Stimulated activated CD8-positive, alpha-beta memory T cell treated with anti-CD3 and anti-CD28 coated beads, Interleukin-4, amount 100 ng/mL, for 24 hours (primary cell): ENCODE measurements around the gene SLC35B1.
"Not testable (repeated sequence)": the region's sequence is repeated elsewhere in the genome, so short reads cannot be mapped to it uniquely, and the experiment has no call there.

ENCODE experiments used
- DNase-seq: peaks from one replicate; pipeline ENCODE4 v3.0.0-alpha.2; 2020; ENCODE audit warnings: low read depth

SLC35B1 gene

GRCh38 chr17:49699966-49700575 is 7.7 kb downstream of the SLC35B1 start:
- no peak for DNase-seq

- no peak for DNase-seq
Measured at GRCh38 chr17:49698005-49698404, 9.8 kb downstream of the SLC35B1 start.

GRCh38 chr17:49696233-49696761 is 11.5 kb downstream of the SLC35B1 start:
- DNase-seq, result peak; percentile 54

GRCh38 chr17:49695698-49696232 is 12.0 kb downstream of the SLC35B1 start:
- DNase-seq, result no peak

DNA sequence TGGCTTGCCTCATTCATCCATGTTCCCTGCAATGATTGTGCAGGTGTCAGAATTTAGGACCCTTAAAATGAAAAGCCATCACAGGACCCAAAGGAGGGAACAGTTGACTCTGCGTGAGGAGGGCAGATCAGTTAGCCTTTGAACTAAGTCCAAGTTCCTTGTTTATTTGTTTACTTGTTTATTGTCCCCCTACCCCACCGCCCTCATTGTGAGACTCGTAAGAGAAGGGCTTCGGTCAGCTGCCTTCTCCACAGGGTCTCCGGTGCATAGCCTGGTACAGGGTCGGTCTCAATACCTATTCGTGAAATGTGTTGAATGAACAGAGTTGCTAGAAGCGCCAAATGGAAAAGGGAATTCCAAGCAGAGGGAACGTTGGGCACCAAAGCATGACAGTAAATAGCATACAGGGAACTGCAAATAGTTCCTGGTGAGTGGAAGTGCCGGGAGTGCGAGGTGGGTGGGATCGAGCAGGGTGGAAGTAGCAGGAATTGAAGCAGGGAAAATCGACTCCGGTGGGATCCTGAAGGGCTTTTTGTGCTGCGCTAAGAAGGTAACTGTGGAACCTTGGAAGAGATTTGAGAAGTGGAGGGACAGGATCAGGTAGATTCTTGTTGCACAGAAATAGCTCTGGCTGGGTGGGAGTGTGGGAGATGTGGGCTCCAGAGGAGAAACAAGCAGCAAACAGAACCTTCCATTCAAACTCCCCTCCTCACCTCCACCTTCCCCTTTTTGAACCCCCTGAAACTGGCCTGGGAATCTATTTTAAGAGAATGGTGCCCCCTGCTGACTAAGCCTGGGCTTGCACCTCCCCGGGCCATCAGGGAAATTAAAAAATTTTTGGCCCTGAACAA is 12.7 kb downstream of the SLC35B1 start:
- peak; percentile 65 for DNase-seq

DNA sequence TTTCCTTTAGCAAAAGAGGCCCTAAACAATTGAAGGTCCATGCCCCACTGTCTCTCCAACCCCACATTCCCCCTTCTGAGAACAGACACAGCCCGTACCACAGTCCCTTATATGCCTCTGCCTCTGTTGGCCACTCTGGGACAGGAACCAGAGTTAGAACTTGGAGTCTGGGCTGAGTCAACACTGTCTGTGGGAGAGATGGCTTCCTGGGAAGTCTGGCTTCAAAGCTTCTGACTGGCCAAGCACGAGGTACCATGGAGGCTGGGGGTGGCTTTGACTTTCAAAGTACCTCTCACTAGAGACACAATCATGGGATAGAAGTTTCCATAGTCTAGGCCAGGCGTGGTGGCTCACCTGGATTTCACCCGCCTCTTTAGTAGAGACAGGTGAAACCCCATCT is 15.0 kb downstream of the SLC35B1 start:
- no peak for DNase-seq

- DNase-seq, result no peak
Measured at GRCh38 chr17:49691677-49692191, 16.0 kb downstream of the SLC35B1 start.

GRCh38 chr17:49691086-49691676 is 16.6 kb downstream of the SLC35B1 start:
- no peak for DNase-seq

DNA sequence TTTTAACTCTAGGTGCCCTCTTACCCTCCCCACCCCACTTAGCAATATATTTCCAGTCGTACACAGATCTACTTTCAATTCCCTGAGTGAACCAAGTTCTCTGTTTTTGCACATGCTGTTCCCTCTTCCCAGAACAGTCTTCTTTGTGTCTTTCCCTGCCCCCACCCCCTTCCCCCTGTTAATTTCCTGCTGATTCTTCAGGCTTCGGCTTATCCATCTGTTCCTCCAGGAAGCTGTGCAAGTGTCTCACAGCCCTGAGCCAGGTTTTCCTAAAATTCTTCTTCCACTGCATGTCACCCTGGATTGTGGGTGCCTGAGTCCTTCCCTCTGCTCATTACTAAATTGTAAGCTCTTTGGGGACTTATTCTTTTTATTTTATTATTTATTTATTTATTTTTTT is 17.5 kb downstream of the SLC35B1 start:
- no peak for DNase-seq

GRCh38 chr17:49688848-49689247 is 18.9 kb downstream of the SLC35B1 start:
- no peak for DNase-seq

DNA sequence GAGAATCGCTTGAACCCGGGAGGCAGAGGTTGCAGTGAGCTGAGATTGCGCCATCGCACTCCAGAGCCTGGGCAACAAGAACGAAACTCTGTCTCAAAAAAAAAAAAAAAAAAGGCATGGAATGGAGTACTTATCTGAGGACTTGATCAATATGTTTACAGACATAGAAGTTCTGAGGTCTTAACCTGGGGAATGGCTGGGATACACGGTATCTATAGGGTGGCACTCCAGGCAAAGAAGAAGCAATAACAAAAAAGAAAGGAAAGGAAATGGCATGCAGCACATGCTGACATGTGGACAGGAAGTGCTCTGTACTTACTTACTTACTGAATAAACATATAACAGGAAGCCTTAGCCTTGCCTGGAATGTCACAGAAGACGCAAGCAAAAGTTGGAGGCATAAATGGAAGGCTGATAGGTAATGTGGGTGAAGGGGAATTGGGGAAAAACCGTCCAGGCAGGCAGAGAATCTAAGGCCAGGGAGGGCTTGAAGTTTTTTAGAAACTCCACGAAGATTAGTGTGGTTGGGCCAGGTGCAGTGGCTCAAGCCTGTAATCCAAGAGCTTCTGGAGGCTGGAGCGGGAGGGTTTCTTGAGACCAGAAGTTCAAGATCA is 19.8 kb downstream of the SLC35B1 start:
- no peak for DNase-seq

DNA sequence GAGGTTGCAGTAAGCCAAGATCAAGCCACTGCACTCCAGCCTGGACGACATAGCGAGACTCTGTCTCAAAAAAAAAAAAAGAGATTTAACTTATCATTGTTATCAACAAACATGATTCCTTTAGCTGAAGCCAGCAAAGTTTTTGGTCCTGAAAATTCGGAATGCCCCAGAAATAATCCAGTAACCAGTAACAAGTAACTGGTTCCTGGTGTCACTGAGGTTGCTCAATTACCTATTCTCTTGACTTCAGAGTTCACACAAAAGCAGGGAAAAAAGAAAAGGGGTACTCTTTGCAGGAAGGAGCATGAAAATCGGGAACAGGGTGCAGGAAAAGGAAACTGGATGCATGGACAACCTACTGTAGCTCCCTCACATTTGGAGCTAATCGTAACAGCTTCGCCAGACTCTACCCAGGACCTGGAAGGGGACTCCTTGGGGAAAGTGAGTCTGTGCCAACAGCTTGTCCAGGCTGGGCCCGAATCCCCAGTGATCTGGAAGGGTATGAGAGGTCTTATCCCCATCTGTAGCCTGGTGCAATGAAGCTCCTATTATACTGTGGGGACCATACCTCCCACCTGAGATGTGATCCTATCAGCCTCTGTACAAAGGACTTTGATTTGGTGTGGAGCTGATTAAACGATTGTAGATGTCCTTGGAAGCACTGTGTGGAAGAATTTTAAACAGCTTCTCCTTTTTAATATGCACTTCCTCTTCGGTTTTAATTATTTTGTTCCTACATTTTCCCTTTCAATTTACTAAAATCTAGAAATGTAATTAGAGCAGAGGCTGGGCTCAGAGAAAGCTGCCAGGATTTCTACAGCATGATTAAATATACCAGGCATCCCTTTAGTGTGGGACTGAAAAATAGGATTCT is 26.4 kb downstream of the SLC35B1 start:
- DNase-seq, result no peak

GRCh38 chr17:49680314-49680713 is 27.4 kb downstream of the SLC35B1 start:
- no peak for DNase-seq

- peak; percentile 96 for DNase-seq
Measured at GRCh38 chr17:49677933-49678847, 29.6 kb downstream of the SLC35B1 start, which contains the start of gene SPOP. Gene SPOP (minus strand): TSS chr17:49678097. CDS start chr17:49622810, 55,287 bp downstream.

GRCh38 chr17:49677134-49677932 is 30.4 kb downstream of the SLC35B1 start:
- peak; percentile 97 for DNase-seq

DNA sequence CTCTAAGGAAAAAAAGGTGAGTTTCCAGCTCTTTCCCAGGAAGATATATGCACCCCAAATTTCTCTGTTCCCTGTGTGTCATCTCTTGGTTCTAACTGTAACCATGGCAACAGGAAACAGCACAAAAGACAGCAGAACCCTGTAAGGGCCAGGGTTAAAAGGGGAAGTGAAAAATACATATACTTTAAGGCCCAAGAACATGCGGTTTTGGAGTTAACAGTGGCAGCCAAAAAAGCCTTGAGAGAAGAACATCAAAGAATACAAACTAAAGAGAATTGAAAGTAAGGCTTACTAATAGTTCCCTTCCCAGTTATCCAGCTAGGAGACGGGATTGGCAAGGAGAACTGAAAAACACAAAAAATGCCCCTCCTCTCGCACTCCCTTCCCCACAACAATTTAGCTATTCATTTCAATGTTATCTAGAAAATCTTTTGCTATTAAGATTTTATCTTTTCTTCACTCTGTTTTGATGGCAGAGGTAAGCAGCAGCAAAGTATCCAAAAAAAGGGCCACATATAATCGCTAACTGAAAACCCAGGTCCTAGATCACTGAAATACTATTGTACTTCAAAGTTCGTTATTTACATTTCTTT is 31.4 kb downstream of the SLC35B1 start:
- no peak for DNase-seq

DNA sequence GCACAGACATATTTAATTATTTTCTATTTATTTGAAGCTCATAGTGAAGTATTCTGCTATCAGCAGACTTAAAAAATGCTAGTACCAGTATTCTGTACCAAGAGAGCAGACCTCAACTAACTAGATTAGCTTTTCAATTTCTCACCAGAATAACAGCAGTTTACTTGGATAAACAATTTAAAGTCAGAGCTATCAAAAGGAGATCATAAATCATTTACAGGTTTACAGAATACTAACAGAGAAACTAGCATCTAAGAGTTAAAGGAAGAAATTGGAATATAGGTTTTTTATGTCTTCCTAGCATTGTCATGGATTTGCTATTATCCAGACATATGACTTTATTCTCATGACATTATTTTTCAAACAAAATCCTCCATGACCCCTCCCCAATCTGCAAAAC is 33.3 kb downstream of the SLC35B1 start:
- DNase-seq, result no peak

DNA sequence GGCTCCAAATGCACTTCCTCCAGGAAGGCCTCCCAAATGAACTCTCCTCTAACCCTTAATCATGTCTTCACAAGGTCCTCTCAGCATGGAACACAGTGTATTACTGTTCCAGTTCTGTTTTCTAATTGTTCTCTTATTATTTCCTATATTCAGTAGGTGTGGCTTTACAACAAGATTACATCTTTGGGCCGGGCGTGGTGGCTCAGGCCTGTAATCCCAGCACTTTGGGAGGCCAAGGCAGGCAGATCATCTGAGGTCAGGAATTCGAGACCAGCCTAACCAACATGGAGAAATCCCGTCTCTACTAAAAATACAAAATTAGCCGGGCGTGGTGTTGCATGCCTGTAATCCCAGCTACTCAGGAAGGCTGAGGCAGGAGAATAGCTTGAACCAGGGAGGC is 34.1 kb downstream of the SLC35B1 start:
- not testable (repeated sequence) for DNase-seq

- DNase-seq, result no peak
Measured at GRCh38 chr17:49670641-49671040, 37.1 kb downstream of the SLC35B1 start.
